CD4-positive, alpha-beta T cell treated with Interleukin-15 for 4 hours (primary cell): ENCODE results near the gene ABCC2.
"Not testable (repeated sequence)": the region's sequence is repeated elsewhere in the genome, so short reads cannot be mapped to it uniquely, and the experiment has no call there.

Experiments used
- DNase-seq: peaks from one replicate; pipeline ENCODE4 v3.0.0-alpha.2; 2020; ENCODE audit warnings: low spot score

ABCC2 gene

DNA sequence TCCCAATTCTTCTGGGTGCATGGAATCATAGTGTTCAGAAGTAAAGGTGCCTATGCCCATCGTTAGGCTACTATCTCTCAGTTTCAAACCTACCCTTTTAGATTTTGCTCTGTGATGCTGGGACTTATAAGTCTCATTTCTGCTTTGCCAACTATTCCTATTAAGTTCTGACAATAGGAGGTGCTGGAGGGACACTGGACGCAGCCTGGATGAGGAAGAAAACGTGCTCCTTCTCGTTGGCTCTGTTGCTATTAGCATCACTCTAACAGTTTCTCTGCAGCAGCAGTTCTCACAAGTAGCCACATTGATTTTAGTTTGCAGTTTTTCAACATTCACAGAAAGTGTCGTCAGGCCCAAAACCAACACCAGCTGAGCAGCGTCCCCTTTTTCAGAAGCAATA is 72.4 kb downstream of the ABCC2 start:
- no peak for DNase-seq

DNA sequence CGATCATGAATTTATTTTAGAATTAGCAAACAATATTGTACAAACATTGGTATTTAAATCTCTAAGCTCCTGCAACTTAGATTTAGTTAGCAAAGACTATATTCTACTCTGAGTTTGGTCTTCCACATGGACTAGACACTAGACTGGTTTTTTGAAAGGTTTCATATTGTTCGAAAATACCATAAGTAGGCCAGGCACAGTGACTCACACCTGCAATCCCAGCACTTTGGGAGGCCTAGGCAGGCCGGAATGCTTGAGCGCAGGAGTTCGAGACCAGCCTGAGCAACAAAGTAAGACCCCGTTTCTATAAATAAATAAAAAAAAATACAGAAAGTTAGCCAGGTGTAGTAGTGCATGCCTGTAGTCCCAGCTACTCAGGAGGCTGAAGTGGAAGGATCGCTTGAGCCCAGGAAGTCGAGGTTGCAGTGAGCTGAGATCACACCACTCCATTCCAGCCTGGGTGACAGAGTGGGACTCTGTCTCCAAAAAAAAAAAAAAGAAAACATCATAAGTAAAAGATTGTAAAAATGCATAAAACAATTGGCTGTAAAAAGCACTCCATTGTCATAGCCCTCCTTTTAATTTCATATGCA is 73.1 kb downstream of the ABCC2 start:
- no peak for DNase-seq

DNA sequence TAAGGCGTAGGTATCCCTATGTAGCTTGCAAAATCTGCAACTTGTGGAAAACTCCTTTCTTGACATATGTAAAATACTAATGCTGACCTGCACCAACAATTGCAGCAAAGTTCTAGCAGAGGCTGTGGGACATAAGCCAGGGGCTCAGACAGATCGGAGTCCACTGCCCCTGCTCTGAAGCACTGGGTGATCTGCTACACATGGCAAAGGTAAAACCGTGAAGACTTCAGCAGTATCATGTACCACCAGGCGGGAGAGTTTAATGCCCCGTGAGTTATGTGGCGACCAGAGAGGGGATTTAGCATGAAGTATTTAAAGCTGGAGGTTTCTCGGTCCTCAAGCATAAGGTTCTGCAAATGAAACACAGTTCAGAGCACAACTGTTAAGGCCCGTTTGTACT is 76.4 kb downstream of the ABCC2 start:
- DNase-seq = no peak

DNA sequence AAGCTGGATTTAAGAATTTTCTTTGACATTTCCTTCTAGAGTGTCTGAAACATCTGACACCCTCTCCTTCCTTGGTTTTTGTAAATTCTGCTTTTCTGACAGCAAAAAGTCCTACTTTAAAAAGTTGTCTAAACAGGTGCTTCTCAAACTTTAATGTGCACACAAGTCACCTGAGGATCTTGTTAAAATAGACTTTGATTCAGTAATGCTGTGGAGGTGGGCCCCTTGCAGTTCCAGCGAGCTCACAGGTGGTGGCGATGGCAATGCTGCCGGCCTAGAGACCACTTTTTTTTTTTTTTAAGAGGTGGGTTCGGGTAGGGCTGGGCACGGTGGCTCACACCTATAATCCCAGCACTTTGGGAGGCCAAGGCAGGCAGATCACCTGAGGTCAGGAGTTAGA is 77.1 kb downstream of the ABCC2 start:
- DNase-seq = no peak

DNA sequence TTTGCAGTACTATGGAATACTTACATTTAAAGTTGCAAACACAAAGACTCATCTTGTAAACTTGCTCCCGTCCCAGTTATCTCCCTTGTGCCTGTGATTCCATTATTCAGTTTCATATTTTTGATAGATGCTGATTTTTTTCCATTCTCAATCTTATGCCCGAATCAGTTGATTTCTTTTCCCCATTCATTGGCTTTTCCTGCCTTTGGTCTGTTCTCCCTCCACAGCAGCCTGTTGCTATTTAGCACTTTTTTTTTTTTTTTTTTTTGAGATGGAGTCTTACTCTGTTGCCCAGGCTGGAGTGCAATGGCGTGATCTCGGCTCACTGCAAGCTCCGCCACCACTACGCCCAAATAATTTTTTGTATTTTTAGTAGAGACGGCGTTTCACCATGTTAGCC is 78.0 kb downstream of the ABCC2 start:
- DNase-seq = no peak

DNA sequence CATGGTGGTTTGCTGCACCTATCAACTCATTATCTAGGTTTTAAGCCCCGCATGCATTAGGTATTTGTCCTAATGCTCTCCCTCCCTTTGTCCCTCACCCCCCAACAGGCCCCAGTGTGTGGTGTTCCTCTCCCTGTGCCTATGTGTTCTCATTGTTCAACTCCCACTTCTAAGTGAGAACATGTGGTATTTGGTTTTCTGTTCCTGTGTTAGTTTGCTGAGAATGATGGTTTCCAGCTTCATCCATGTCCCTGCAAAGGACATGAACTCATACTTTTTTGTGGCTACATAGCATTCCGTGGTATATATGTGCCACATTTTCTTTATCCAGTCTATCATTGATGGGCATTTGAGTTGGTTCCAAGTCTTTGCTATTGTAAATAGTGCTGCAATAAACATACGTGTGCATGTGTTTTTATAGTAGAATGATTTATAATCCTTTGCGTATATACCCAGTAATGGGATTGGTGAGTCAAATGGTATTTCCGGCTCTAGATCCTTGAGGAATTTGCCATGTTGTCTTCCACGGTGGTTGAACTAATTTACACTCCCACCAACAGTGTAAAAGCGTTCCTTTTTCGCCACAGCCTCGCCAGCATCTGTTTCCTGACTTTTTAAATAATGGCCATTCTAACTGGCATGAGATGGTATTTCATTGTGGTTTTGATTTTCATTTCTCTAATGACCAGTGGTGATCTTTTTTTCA is 81.2 kb downstream of the ABCC2 start:
- not testable (repeated sequence) for DNase-seq

DNA sequence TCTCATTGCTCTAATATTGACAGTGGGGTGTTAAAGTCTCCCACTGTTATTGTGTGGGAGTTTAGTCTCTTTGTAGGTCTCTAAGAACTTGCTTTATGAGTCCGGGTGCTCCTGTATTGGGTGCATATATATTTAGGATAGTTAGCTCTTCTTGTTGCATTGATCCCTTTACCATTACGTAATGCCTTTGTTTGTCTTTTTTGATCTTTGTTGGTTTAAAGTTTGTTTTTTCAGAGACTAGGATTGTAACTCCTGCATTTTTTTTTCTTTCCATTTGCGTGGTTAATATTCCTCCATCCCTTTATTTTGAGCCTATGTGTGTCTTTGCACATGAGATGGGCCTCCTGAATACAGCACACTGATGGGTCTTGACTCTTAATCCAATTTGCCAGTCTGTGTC is 84.8 kb downstream of the ABCC2 start:
- DNase-seq = not testable (repeated sequence)

DNA sequence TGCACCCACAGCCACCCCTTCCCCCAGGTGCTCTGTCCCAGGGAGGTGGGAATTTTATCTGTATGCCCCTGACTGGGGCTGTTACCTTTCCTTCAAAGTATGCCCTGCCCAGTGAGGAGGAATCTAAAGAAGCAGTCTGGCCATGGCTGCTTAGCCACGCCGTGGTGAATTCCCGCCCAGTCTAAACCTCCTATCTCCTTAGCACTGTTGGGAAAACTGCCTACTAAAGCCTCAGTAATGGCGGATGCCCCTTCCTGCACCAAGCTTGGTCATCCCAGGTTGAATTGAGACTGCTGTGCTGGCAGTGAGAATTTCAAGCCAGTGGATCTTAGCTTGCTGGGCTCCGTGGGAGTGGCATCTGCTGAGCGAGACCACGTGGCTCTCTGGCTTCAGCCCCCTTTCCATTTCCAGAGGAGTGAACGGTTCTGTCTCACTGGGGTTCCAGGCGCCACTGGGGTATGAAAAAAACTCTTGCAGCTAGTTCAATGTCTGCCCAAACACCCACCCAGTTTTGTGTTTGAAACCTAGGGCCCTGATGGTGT is 87.2 kb downstream of the ABCC2 start:
- no peak for DNase-seq

DNA sequence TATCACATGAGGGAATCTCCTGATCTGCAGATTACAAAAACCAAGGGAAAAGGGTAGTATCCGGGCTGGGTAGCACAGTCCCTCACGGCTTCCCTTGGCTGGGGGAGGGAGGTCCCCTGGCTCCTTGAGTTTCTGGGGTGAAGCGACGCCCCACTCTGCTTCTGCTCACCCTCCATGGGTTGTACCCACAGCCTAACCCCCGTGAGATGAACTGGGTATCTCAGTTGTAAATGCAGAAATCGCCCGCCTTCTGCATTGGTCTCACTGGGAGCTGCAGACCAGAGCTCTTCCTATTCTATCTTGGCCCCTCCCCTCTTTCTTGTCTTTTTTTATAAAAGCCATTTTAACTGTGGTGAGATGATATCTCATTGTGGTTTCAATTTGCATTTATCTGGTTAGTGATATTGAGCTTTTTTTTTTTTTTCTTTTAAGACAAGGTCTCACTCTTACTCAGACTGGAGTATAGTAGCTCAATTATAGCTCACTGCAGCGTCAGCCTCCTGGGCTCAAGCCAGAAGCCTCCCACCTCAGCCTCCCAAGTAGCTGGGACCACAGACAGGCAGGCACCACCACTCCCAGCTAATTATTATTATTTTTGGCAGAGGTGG is 87.8 kb downstream of the ABCC2 start:
- peak; percentile 44 for DNase-seq

DNA sequence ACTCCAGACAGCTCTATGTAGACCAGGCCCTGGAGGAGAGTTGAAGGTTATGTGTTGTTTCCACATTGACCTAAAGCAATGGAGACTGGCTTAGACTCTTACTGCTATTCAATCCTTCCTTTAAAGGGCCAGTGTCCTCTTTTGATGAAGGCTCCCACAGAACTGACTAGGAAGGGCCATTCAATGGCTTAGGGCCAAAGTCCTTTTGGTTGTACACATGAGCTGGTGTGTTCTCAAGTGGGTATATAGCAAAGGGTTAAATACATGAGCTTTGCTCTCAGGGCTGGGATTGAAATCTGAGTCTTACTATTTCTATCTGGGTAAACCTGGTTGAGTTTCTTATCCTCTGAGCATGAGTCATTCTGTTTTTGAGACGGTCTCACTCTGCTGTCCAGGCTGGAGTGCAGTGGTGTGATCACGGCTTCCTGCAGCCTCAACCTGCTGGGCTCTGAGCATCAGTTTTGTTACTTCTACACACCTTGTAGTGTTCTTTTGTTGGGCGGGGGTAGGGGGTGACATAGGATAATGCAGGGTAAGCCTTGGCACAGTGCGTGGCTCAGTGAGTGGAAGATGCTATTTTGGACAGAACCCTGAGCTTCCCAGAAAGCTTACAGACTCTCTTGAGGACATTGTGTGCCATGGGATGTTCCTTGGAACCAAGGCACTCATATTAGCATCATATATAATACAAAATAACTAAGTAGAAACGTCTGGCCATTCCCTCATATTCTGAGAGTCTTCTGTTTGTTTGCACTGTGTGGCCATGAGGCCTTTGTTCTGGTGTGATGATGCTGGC is 90.1 kb downstream of the ABCC2 start:
- no peak for DNase-seq

DNA sequence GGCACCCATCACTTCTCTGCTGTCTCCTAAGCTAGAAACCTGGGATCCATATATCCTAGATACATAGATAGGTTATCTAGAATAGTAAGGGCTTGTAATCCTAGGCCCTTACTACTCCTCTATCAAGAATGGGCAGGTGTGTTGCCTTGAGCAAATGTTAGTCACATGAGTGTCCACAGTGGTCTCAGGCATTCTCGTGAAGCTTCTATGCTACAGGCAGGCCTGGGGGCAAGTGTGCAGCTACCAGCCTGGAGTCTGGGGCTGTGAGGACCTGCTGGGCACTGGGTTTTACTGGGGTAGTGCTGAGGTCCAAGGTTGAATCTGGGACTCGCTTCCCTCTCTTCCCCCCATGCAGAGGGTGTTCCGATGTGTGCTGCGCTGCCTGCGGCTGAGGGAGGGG is 91.4 kb downstream of the ABCC2 start:
- DNase-seq = no peak

DNA sequence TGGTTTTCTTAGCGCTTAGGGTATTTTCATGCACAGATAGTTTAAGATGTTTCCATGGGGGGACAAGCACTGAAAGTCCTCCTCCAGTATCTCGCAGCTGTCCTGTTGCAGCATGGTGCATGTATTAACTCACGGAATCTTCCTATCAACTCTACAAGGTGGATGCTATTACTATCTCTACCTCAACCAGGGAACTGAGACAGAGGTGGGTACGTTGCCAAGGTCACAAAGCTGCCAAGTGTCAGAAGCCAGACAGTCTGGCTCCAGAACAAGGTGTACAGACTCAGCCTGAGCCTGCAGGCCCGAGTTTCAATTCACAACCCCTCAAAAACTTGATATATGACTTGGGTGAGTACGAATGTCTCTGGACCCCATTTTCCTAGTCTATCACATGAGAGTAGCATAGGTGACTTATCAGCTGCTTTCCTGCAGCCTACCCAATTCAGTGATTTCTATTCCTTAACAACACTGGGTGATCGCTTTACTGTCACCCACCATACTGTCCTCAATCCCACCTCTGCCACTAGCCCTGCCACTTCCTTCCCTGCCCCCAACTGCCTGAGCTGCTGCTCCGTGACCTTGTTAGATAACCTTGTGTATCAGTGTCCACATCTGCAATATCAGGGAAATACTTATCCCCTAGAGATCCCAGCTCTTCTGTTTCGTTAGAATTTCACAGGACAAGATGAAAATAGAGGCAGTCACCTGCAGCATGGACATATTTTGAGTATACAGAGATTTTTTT is 92.1 kb downstream of the ABCC2 start:
- DNase-seq = no peak

DNA sequence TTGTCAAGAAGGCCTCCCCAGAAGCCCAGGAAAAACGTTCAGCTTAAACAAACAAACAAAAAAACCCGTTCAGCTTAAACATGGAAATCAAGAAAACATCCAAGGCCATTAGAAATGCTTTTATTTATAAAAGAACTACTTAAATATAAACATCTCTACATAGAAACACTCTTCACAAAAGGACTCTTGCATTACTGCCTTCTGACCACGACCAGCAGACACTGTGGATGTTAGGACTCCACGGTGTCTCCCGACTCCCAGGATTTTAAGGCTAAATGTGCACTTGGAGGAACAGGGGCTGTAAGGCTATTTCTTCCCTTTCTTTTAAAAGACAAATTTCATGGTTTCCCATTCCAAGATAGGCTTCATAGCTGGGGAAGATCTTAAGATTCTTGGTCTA is 93.0 kb downstream of the ABCC2 start:
- no peak for DNase-seq

DNA sequence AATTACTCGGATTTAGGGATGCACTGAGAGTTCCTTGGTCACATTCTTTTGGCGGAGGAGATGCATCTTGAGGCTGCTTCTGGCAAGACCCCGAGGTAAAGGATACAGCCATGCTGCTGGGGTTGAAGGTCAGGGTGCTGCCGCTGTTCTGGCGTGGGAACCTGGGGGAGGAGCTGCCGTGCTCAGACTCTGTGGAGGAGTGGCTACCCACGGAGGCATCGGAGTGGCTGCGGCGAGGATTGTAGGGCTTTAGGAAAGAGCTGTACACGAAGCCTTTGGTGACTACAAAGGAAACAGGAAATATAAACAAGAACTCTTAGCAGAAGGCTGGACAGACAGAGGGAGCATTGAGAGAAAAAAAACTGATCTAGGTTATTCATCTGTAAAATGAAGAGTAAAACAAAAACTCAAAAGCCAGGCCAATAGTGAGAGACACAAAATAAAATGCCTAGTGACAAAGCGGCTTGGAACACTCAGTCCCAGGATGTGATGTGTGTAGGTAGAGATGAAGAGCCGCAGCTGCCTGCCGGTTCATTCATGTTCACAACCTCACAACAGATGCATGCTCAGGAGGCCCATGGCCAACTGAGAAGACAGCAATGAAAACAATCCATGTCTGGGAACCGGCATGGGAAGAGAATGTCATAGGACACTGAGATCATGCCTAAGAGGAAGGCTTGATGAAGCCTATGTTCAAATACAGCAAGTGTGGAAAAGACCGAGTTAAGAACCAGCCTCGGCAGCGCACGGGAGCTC is 97.8 kb downstream of the ABCC2 start:
- DNase-seq = no peak

DNA sequence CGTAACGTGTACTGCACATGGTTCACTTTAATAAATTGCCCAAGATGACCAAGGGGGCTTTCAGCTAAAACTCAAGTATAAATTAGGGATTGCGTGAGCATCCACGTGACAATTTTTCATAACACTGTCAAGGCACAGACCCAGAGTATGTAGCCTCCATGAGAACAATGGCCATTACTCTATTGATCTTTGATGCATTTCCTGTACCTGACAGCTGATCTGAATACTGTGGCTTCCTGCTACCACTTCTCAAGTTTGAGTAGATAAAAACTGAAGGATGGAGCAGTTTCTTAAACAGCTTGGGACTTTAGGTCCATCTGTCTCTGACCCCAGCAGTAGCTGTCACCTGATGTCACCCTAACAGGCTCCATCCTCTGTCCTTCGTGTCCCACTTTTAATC is 98.9 kb downstream of the ABCC2 start:
- DNase-seq = no peak

DNA sequence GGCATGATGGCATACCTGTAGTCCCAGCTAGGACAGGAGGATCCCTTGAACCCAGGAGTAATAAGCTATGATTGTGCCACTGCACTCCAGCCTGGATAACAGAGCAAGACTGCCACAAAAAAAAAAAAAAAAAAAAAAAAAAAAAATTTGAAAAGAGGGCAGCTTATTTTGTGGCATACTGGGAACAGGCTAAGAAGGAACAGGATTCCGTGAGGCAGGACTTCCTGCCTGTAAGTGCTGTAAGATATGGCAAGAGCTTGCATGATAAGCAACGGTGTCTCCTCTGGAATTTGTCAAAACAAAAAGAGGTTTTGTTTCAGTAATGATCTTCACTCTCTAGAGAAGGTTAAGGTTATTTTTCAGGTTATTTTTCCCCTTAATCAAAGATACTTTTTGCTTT is 101.1 kb downstream of the ABCC2 start:
- no peak for DNase-seq

DNA sequence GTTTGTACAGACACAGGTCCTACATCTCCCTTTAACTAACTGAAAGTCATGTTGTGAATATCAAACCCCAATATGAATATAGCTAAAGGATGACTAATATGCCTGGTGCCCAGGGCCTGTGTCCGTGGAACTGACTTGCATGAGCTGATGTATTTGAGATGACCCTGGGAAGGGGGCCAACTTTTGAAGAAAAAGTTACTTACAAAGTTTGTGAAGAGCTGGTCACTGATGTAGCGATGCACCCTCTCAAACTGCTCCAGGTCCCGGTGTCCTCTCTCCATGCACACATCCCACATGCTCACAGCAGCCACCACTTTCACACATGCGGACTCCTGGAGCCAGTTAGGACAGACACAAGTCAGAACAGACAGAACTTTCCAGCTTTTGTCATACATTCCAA is 106.2 kb downstream of the ABCC2 start:
- DNase-seq = no peak

DNA sequence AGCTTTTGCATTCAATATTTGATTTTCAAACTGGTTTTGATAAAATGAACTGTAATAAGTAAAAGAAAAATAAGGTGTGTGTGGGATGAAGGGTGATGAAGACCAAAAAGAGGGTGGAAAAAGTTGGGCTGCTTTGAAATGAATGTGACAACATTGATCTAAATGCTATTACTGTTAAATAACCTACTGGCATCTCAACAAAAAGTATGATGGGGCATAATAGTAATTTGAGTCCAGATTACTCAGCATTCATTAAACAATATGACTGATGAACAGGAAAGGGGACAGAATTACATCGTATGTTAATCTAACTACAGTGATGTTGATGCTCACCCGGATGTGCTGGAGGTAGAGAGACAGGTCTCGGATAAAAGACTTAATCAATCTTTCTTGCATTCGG is 112.2 kb downstream of the ABCC2 start:
- DNase-seq = no peak

DNA sequence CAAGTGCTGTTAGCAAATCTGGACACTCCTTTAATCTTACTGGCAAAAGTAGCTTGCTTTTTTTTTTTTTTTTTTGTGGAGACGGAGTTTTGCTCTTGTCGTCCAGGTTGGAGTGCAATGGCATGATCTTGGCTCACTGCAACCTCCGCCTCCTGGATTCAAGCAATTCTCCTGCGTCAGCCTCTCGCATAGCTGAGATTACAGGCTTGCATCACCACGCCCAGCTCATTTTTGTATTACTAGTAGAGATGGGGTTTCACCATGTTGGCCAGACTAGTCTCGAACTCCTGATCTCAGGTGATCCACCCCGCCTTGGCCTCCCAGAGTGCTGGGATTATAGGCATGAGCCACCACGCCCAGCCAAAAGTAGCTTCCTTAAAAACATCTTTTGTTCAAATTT is 112.6 kb downstream of the ABCC2 start:
- not testable (repeated sequence) for DNase-seq

DNA sequence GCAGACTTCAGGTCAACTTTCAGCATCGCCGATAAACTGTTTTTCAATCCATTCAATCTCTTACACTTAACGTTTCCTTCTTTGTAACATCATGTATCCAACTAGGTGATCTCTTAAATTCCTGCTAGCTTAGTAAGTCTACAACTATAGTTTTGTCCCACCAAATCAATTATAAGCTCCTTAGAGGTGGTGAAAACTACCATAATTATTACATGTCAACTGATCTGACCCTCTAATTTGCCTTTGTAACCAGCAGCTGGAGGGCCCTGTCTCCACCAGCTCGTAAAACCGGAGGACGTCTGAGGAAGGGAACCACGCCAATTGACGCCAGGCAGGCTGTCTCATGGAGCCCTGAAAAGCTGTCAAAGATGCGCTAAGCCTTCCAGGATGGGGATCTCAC is 113.4 kb downstream of the ABCC2 start:
- DNase-seq = no peak
